GM21367 (cell line): Measurements from ENCODE around the gene TMEM239.
"Not testable (repeated sequence)": the region's sequence is repeated elsewhere in the genome, so short reads cannot be mapped to it uniquely, and the experiment has no call there.

Experiments
- ATAC-seq: cut with Tn5 transposase; IDR thresholded peaks from one replicate; pipeline ENCODE4 v1.9.1; 2021; ENCODE audit not compliant: unreplicated experiment

The TMEM239 gene

GRCh38 chr20:2816030-2816582, at the start of gene TMEM239:
Gene TMEM239 (plus strand): TSS chr20:2816364. CDS start chr20:2816555, 191 bp downstream.
- no peak for ATAC-seq

DNA sequence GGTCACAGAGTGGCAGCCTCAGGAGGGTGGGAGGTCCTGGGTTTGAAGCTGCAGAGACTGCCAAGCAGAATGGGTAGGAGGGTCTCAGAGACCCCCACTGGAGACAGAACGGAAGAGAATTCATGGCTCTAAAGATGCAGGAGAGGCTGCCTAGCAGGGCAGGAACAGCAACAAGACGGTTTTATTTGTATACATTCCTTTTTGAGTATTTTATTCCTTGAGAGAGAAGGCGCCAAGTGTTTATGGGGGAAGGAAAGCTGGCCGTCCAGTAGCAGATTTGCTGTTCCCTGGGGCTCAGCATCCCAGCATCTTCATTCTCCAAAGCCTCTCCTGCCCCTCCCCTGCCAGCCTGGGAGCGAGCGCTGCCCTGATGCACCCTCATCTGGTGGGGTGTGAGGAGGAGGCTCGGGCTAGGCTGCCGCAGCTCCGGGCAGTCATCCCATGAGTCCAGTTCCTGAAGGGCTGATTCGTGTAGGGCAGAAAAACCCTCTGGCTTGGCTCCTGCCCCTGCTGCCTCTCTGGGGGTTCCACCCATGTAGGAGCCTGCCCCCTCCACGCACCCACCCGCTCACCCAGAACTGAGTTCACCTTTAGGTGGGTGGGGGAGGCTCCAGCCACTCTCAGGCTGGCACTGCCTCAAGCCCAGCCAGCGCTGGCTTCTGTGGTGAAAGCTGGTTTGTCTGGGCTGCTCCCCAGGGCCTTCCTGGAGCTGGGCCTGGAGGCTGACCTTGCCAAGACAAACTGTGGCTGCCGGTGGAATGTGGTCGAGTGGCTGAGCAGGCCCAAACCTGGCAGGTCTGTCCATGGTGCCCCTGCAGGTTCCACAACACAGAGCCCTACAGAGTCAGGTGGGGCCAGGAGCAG, 48.2 kb upstream of the TMEM239 start:
- ATAC-seq: no peak

- ATAC-seq: no peak
Observed at GRCh38 chr20:2768632-2769015, 47.5 kb upstream of the TMEM239 start.

DNA sequence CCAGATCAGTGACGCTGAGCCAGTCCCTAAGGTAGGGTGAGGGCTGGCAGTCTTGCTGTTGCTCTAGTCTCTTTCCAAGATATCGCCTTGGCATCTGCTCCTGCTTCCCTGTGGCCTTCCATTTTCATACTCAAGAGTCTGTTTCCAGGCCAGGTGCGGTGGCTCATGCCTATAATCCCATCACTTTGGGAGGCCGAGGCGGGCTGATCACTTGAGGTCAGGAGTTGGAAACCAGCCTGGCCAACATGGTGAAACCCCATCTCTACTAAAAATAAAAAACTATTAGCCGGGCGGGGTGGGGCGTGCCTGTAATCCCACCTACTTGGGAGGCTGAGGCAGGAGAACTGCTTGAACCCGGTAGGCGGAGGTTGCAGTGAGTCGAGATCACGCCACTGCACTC, 46.1 kb upstream of the TMEM239 start:
- not testable (repeated sequence) for ATAC-seq

GRCh38 chr20:2771631-2772080, 44.5 kb upstream of the TMEM239 start:
- no peak for ATAC-seq

DNA sequence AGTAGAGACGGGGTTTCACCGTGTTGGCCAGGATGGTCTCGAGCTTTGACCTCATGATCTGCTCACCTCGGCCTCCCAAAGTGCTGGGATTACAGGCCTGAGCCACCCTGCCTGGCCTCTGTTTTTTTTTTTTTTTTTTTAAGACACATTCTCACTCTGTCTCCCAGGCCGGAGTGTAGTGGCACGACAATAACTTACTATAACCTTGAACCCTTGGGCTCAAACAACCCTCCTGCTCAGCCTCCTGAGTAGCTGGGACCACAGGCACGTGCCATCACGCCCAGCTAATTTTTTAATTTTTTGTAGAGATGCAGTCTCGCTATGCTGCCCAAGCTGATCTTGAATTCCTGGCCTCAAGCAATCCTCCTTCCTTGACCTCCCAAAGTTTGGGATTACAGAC, 42.4 kb upstream of the TMEM239 start:
- ATAC-seq: no peak

DNA sequence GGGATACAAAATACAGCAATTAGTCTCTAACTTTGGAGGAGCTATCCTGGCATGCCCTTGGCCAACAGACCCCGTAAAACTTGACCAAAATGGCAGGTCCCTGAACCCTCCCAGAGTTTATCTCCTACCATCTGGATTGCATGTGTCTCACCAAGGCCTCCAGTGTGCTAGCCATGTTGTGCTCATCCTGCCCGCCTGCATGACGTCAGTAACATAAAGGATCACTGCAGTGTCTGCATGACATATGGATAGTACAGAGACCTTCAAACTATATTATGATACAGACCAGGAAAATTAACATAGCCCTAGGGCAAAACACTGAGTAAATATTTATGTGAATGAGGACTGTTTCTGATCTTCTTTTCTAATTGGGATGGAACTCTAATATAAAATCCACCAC, 41.0 kb upstream of the TMEM239 start:
- ATAC-seq: no peak

GRCh38 chr20:2778602-2779321, 37.4 kb upstream of the TMEM239 start:
- no peak for ATAC-seq

GRCh38 chr20:2780948-2781347, 35.2 kb upstream of the TMEM239 start:
- ATAC-seq: no peak

- no peak for ATAC-seq
Observed at GRCh38 chr20:2783908-2784566, 32.1 kb upstream of the TMEM239 start.

DNA sequence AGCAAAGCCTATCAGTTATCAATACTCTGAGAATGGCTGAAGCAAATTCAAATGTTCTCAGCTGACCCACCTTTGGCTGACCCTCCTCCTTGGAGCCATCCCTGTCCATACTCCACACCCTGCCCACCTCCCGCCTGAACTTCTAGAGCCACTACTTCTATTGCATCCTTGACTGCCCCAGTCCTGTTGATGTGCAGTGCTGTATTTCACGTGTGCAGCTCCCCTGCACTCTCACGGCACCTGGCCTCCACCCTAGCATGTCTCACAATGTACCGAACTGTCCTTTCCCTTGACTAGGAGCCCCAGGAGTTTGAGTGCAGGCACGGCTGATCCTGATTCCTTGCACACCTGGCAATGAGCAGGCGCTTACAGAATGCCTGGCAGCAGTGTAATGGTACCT, 22.7 kb upstream of the TMEM239 start:
- ATAC-seq: no peak

GRCh38 chr20:2794202-2794748, 21.9 kb upstream of the TMEM239 start:
- ATAC-seq: no peak

DNA sequence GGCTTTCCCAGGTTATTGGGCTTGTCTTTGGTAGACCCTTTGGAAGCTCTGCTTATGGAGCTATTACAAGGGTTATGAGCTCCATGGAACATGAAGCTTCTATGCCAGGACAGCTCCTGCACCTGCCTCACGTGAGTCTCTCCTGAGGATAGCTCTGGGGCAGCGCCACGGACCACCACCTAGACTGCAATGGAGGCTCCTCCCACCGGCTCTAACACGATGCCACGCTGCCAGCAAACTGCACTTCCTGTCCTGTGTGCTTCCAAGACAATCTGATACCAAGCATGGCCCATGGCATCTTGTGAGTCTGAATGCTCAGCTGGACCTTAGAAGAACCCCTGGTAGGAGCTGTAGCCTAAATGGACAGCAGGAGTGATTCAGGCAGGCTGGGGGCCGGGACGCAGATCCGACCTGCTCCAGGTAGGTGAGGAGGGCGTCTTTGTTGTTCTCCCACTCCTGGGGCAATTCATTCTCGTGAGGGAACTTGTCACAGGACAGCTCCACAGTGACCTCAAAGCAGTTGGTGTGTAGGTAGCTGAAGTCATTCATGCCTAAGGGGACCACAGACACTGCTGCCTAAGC, 21.2 kb upstream of the TMEM239 start:
- no peak for ATAC-seq

- ATAC-seq: no peak
Observed at GRCh38 chr20:2795451-2795850, 20.7 kb upstream of the TMEM239 start.

DNA sequence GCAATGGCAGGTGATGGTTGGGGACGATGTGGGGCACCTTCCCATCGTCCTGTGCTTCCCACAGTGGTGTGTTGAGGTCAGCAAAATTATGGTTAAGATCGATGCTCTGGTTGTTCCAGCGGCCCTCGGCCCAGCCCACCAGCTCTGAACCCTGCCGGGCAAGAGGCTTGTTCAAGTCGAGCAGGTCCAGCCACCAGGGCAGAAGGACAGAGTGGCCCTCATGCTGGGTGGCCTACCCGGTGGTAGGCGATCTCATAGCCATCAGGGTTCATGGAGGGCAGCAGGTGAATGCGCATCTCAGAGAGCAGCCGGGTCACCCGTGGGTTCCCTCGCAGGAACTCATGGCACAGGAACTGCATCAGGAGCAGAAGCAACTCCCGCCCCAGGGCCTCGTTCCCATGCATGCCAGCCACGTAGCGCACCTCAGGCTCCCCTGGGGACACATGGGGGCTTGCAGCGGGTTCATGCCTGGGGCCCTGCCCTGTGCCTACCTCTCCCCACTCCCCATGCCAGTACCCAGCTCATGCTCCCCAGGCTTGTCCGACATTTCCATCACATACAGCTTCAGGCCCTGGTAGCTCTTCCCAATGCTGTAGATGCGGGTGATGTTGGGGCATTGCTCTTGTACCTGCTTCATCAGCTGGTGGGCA, 20.0 kb upstream of the TMEM239 start:
- no peak for ATAC-seq

DNA sequence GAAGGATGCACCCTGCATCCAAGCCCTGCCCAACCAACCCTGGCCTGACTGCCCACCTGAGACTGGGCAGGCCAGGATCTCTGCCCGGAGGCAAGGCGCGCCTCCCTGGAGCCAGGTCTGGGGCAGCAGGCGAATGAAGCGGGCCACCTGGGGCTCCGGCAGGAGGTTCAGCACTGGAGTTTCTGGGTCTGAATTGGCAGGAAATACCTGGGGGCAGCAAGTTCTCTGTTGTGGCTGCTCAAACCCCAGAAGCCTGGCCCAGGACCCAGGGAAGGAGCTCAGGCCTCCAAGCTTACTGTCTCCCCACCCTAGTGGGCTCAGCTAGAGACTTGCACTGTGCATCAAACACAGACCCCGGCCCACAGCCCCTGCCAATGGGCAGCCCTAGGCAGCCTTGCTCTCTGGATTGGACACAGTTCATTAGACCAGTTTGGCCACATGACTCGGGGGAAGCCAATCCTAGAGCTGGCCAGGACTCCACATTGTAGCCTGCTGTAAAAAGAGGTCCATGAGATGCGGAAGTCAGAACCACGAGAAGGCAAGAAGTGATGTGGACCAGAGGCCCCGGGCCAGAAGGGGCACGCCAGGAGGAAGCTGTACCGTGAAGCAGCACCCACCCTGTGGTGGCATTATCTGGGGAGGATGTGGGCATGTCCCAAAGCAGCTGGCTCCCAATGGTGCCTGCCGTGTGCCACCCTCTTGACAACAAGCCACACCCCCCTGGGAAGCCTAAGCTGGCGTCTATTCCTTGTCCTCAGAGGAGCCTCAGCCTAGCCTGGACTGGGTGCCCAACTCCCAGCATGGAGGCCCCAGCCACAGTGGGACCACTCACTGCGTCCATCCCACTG, 18.8 kb upstream of the TMEM239 start:
- ATAC-seq: no peak

DNA sequence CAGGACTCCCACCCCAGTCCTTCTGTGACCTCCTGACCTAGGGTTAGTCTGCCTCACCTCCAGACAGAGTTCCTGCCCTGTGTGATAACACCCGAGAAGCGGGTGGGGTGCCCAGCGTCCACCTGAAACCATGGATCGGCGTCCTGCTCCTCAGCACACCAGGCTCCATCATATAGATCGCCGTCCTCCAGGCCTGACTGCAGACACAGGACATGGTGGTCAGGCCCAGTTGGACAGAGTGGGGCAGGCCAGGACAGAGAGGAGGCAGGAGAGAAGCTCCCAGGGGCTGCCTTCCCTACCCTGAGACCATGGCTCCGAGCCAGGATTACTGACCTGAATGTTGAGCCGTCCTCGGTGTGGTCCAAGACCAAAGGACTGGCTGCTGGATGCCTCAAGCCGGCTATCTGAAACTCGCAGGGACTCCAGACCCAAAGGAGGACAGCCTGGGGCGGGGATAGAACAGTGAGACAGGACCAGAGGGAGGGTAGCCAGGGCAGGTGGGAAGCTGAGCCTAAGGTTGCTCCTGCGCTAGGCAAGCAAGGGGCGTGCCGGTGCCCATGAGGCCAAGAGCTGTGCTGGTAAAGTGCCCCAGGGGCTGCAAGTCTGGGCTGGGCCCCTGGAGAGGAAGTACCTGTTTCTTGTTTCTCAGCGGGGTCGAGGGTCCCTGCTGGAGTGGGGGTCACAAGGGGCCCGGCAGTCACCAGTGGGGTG, 17.9 kb upstream of the TMEM239 start:
- no peak for ATAC-seq

DNA sequence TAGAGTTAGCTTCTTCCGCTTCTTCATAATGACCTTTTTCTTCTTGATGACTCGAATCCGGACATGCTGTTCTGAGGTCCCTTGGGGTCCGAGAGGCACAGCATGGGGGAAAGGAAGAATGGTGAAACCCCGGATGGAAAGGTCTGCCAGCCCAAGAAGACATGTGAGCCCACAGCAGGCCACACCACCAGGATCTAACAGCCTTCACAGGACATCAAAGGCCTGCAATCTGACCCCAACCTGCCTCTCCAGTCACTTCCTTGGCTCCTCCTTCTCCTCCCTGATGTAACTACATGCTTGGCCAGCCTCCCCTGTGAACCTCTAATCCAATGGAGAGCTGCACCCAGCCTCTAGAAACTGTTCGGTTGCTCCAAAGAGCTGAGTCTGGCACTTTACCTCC, 17.4 kb upstream of the TMEM239 start:
- no peak for ATAC-seq

GRCh38 chr20:2799271-2799670, 16.9 kb upstream of the TMEM239 start:
- no peak for ATAC-seq
